H9 (cell line): ENCODE measurements around the gene CFAP100. TPM values are rescaled to one million over a fixed set of nuclear protein-coding genes. Genes with fewer than 3 reads are reported as not detected.

ENCODE experiments used
- DNase-seq: peaks from one replicate; pipeline ENCODE4 v3.0.0-alpha.2; 2017
- H2AFZ ChIP-seq: one replicate; pipeline ENCODE4 v1.6.1; 2013; ENCODE audit warnings: mild to moderate bottlenecking, low read length, control low read depth, moderate library complexity
- H2AK5ac ChIP-seq: 2 replicates; pipeline ENCODE4 v1.6.1; 2013; ENCODE audit warnings: low read length, control low read depth, mixed read lengths; ENCODE audit not compliant: insufficient read length
- H2BK120ac ChIP-seq: one replicate; pipeline ENCODE4 v1.6.1; 2013; ENCODE audit warnings: low read depth, mild to moderate bottlenecking, low read length, control low read depth, inconsistent platforms; ENCODE audit not compliant: poor library complexity, severe bottlenecking
- H2BK12ac ChIP-seq: 2 replicates; pipeline ENCODE4 v1.6.1; 2013; ENCODE audit warnings: low read length, control low read depth, mixed read lengths, low read depth; ENCODE audit not compliant: insufficient read length
- H2BK15ac ChIP-seq: 2 replicates; pipeline ENCODE4 v1.6.1; 2013; ENCODE audit warnings: low read depth, low read length, control low read depth
- H2BK20ac ChIP-seq: one replicate; pipeline ENCODE4 v1.6.1; 2013; ENCODE audit warnings: low read depth, mild to moderate bottlenecking, low read length, control low read depth, inconsistent platforms; ENCODE audit not compliant: poor library complexity, severe bottlenecking
- H2BK5ac ChIP-seq: 2 replicates; pipeline ENCODE4 v1.6.1; 2013; ENCODE audit warnings: low read length, control low read depth, mixed read lengths; ENCODE audit not compliant: insufficient read length
- H3K14ac ChIP-seq: 2 replicates; pipeline ENCODE4 v1.6.1; 2013; ENCODE audit warnings: low read length, control low read depth; ENCODE audit not compliant: insufficient read depth
- H3K18ac ChIP-seq: 2 replicates; pipeline ENCODE4 v1.6.1; 2013; ENCODE audit warnings: low read depth, mild to moderate bottlenecking, mixed read lengths, low read length, control low read depth; ENCODE audit not compliant: insufficient read length
- H3K23ac ChIP-seq: 2 replicates; pipeline ENCODE4 v1.6.1; 2013; ENCODE audit warnings: low read length, control low read depth, mixed read lengths, low read depth; ENCODE audit not compliant: insufficient read length
- H3K23me2 ChIP-seq: 2 replicates; pipeline ENCODE4 v1.6.1; 2013; ENCODE audit warnings: low read depth, mild to moderate bottlenecking, mixed read lengths, low read length, control low read depth; ENCODE audit not compliant: insufficient read length, poor library complexity, severe bottlenecking
- H3K27ac ChIP-seq: 2 replicates; pipeline ENCODE4 v1.5.1; 2013; ENCODE audit warnings: low read length, control low read depth, mixed read lengths, low read depth; ENCODE audit not compliant: insufficient read length
- H3K27me3 ChIP-seq: 2 replicates; pipeline ENCODE4 v1.6.1; 2013; ENCODE audit warnings: low read length, control low read depth, inconsistent platforms; ENCODE audit not compliant: insufficient read depth
- H3K4ac ChIP-seq: 2 replicates; pipeline ENCODE4 v1.6.1; 2013; ENCODE audit warnings: low read depth, mild to moderate bottlenecking, control low read depth, inconsistent platforms, low read length, moderate library complexity
- H3K4me1 ChIP-seq: 2 replicates; pipeline ENCODE4 v1.6.1; 2013; ENCODE audit warnings: low read length, control low read depth, inconsistent platforms; ENCODE audit not compliant: insufficient read depth
- H3K4me2 ChIP-seq: 2 replicates; pipeline ENCODE4 v1.6.1; 2013; ENCODE audit warnings: low read length, control low read depth, mixed read lengths; ENCODE audit not compliant: insufficient read length, insufficient read depth
- H3K56ac ChIP-seq: 2 replicates; pipeline ENCODE4 v1.6.1; 2013; ENCODE audit warnings: low read depth, mild to moderate bottlenecking, mixed read lengths, low read length, control low read depth; ENCODE audit not compliant: insufficient read length
- H3K79me1 ChIP-seq: 2 replicates; pipeline ENCODE4 v1.6.1; 2013; ENCODE audit warnings: low read depth, mild to moderate bottlenecking, moderate library complexity, low read length, control low read depth, inconsistent platforms; ENCODE audit not compliant: insufficient read depth, poor library complexity, severe bottlenecking
- H3K79me2 ChIP-seq: 2 replicates; pipeline ENCODE4 v1.6.1; 2013; ENCODE audit warnings: low read length, control low read depth, inconsistent platforms; ENCODE audit not compliant: insufficient read depth
- H3K9ac ChIP-seq: 2 replicates; pipeline ENCODE4 v1.6.1; 2013; ENCODE audit warnings: low read length, control low read depth, mixed read lengths; ENCODE audit not compliant: insufficient read length; ENCODE audit errors: extremely low read depth
- H3K9me3 ChIP-seq: one replicate; pipeline ENCODE4 v1.6.1; 2013; ENCODE audit warnings: low read depth, low read length, inconsistent platforms; ENCODE audit not compliant: control insufficient read depth
- H3T11ph ChIP-seq: one replicate; pipeline ENCODE4 v1.6.1; 2013; ENCODE audit warnings: mild to moderate bottlenecking, low read length, control low read depth, inconsistent platforms
- H4K20me1 ChIP-seq: one replicate; pipeline ENCODE4 v1.6.1; 2013; ENCODE audit not compliant: control insufficient read depth, insufficient read length, insufficient read depth
- H4K5ac ChIP-seq: 2 replicates; pipeline ENCODE4 v1.6.1; 2013; ENCODE audit warnings: low read depth, mild to moderate bottlenecking, mixed read lengths, low read length, control low read depth; ENCODE audit not compliant: insufficient read length
- H4K8ac ChIP-seq: replicated peaks from 2 replicates; pipeline ENCODE4 v1.6.1; 2013; ENCODE audit warnings: low read length, control low read depth, mixed read lengths, low read depth; ENCODE audit not compliant: insufficient read length
- H4K91ac ChIP-seq: 2 replicates; pipeline ENCODE4 v1.6.1; 2013; ENCODE audit warnings: low read depth, mild to moderate bottlenecking, moderate library complexity, mixed read lengths, low read length, control low read depth; ENCODE audit not compliant: insufficient read length
- H3K27ac Mint-ChIP-seq, 3 experiments: 2 replicates in 2 of 3; 3 replicates in 1 of 3; pipeline ENCODE4 v1.8.0; 2020 to 2021; ENCODE audit warnings: mixed read lengths in 3 of 3, mild to moderate bottlenecking in 1 of 3, moderate library complexity in 1 of 3
- H3K27me3 Mint-ChIP-seq: 2 replicates; pipeline ENCODE4 v1.8.0; 2021; ENCODE audit warnings: low read depth, mild to moderate bottlenecking, moderate library complexity, mixed read lengths
- H3K36me3 Mint-ChIP-seq, 3 experiments: 2 replicates in 2 of 3; 3 replicates in 1 of 3; pipeline ENCODE4 v1.8.0; 2020 to 2021; ENCODE audit warnings: low read depth in 3 of 3, mixed read lengths in 3 of 3; ENCODE audit not compliant: insufficient read depth in 1 of 3
- H3K4me1 Mint-ChIP-seq, 2 experiments: 2 replicates each; pipeline ENCODE4 v1.8.0; 2020; ENCODE audit warnings: mixed read lengths in 2 of 2
- H3K4me3 Mint-ChIP-seq, 2 experiments: 2 replicates in 1 of 2; 3 replicates in 1 of 2; pipeline ENCODE4 v1.8.0; 2020 to 2021; ENCODE audit warnings: mild to moderate bottlenecking in 2 of 2, mixed read lengths in 2 of 2, moderate library complexity in 1 of 2
- H3K9me3 Mint-ChIP-seq, 2 experiments: 2 replicates in 1 of 2; 3 replicates in 1 of 2; pipeline ENCODE4 v1.8.0; 2020; ENCODE audit warnings: mild to moderate bottlenecking in 2 of 2, mixed read lengths in 2 of 2, moderate library complexity in 1 of 2
- WGBS: extraction: QIAGEN DNeasy Blood & Tissue Kit; methylation state at CpG from one replicate; pipeline ENCODE4 v1.1.7; 2013; ENCODE audit warnings: missing lambda C conversion rate, low lambda C conversion rate, mixed read lengths; ENCODE audit not compliant: insufficient read length; ENCODE audit errors: extremely low coverage; 5-methylcytosine and 5-hydroxymethylcytosine counted together
- total RNA-seq: library from RNA; stranded (reverse); gene quantifications from 2 replicates; pipeline ENCODE4 v1.2.1, GENCODE V29; 2021
- TF ChIP-seq, protein P1 (sequence below): fragments of 200-600 bp; sonication (generic); conservative IDR thresholded peaks from 3 replicates; pipeline ENCODE4 v1.8.0; 2021; ENCODE audit warnings: antibody characterized with exemption, mild to moderate bottlenecking

The CFAP100 gene
- total RNA-seq, 1 experiment from 2014 or later: 0.44 TPM

- Histone ChIP-seq H3K4me2 (no peak overlapping the region), H2BK20ac (no peak overlapping the region), H2BK12ac (no peak overlapping the region), H3K27ac (no peak overlapping the region), H2BK5ac (no peak overlapping the region), H4K20me1 (peaks cover 3% of the 10 kb centered on the region), H3K56ac (no peak overlapping the region), H2AK5ac (no peak overlapping the region), H2BK15ac (no peak overlapping the region), H3K79me2 (no peaks in the 10 kb centered on the region), H3K4ac (no peak overlapping the region), H3K23ac (no peak overlapping the region), H4K5ac (no peak overlapping the region), H3K9me3 (no peaks in the 10 kb centered on the region), H2AFZ (no peak overlapping the region), H3T11ph (no peak overlapping the region), H3K79me1 (no peaks in the 10 kb centered on the region), H2BK120ac (no peak overlapping the region), H3K23me2 (no peaks in the 10 kb centered on the region), H3K18ac (no peak overlapping the region), H3K9ac (no peak overlapping the region), H3K27me3 (no peaks in the 10 kb centered on the region), H3K4me1 (peaks cover 5% of the 10 kb centered on the region; the same call in 1 of the 2 replicates), H4K91ac (no peak overlapping the region), H3K14ac (no peak overlapping the region; the same call in 1 of the 2 replicates), H4K8ac (no peak overlapping the region)
- no peak for DNase-seq
- H3K4me3 Mint-ChIP-seq: no peak overlapping the region
- WGBS: no CpG with 5 or more reads among the region's 11 CpGs
- no peaks in the 10 kb centered on the region; a peak in 1 of 5 replicates for H3K9me3 Mint-ChIP-seq
- no peaks in the 10 kb centered on the region for H3K36me3 Mint-ChIP-seq
- H3K4me1 Mint-ChIP-seq: peaks cover 13 to 17% of the 10 kb centered on the region in 2 experiments
- H3K27ac Mint-ChIP-seq: no peak overlapping the region
- no peaks in the 10 kb centered on the region; the same call in 1 of the 2 replicates for H3K27me3 Mint-ChIP-seq
- TF ChIP-seq, protein P1, sequence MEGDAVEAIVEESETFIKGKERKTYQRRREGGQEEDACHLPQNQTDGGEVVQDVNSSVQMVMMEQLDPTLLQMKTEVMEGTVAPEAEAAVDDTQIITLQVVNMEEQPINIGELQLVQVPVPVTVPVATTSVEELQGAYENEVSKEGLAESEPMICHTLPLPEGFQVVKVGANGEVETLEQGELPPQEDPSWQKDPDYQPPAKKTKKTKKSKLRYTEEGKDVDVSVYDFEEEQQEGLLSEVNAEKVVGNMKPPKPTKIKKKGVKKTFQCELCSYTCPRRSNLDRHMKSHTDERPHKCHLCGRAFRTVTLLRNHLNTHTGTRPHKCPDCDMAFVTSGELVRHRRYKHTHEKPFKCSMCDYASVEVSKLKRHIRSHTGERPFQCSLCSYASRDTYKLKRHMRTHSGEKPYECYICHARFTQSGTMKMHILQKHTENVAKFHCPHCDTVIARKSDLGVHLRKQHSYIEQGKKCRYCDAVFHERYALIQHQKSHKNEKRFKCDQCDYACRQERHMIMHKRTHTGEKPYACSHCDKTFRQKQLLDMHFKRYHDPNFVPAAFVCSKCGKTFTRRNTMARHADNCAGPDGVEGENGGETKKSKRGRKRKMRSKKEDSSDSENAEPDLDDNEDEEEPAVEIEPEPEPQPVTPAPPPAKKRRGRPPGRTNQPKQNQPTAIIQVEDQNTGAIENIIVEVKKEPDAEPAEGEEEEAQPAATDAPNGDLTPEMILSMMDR: no peak
These were observed 23.3 kb downstream of the CFAP100 start for GRCh38 chr3:126417981-126418530.
